Calu3 (cell line): Measurements from ENCODE around the gene RANBP2. TPM values are rescaled to one million over a fixed set of nuclear protein-coding genes. Genes with fewer than 3 reads are reported as not detected.
"Not testable (repeated sequence)": the region's sequence is repeated elsewhere in the genome, so short reads cannot be mapped to it uniquely, and the experiment has no call there.

ENCODE experiments used
- Bru-seq: library from RNA; stranded (reverse); fragments of 400-500 nt; gene quantifications from one replicate; lab custom pipeline; 2021; lab: Mats Ljungman, UMichigan
- BruChase-seq, 2 experiments: library from RNA; stranded (reverse); fragments of 400-500 nt; gene quantifications; one replicate each; lab custom pipeline; 2021; lab: Mats Ljungman, UMichigan
- BruUV-seq: library from RNA; stranded (reverse); fragments of 400-500 nt; replicated peaks from 2 replicates; lab custom pipeline; 2021; lab: Mats Ljungman, UMichigan
- CTCF ChIA-PET: fragments of 300-600 bp; sonication (Branson Sonifier 250); formaldehyde crosslinking; loops from one replicate; lab custom pipeline; 2022; ENCODE audit warnings: antibody characterized with exemption; lab: Charles Lee
- DNase-seq: peaks from one replicate; pipeline ENCODE4 v3.0.0; 2022
- H3K27ac Mint-ChIP-seq: one replicate; pipeline ENCODE4 v1.8.0; 2022; ENCODE audit warnings: mixed read lengths; ENCODE audit not compliant: unreplicated experiment
- H3K27me3 Mint-ChIP-seq: one replicate; pipeline ENCODE4 v1.8.0; 2022; ENCODE audit warnings: mixed read lengths; ENCODE audit not compliant: unreplicated experiment
- H3K36me3 Mint-ChIP-seq: one replicate; pipeline ENCODE4 v1.8.0; 2022; ENCODE audit warnings: mild to moderate bottlenecking, moderate library complexity, mixed read lengths; ENCODE audit not compliant: insufficient read depth, unreplicated experiment
- H3K4me1 Mint-ChIP-seq: one replicate; pipeline ENCODE4 v1.8.0; 2022; ENCODE audit warnings: mild to moderate bottlenecking, low read depth, mixed read lengths; ENCODE audit not compliant: unreplicated experiment
- H3K4me3 Mint-ChIP-seq: one replicate; pipeline ENCODE4 v1.8.0; 2022; ENCODE audit warnings: mild to moderate bottlenecking, low read depth, moderate library complexity, mixed read lengths; ENCODE audit not compliant: unreplicated experiment
- H3K9me3 Mint-ChIP-seq: one replicate; pipeline ENCODE4 v1.8.0; 2022; ENCODE audit warnings: low read depth, mixed read lengths; ENCODE audit not compliant: unreplicated experiment
- intact Hi-C: fragments of 100-400 bp; cut with micrococcal nuclease; formaldehyde crosslinking; loops from one replicate; pipeline ENCODE4 v1.10.0; 2022; ENCODE audit not compliant: unreplicated experiment
- long read RNA-seq: library from polyadenylated mRNA; stranded (forward); transcript quantifications from one replicate; pipeline ENCODE4 v2.0.0, GENCODE V29; 2022
- total RNA-seq: library from RNA; stranded (reverse); gene quantifications from 2 replicates; pipeline ENCODE4 v1.2.3, GENCODE V29; 2022
- TF ChIP-seq, protein P1 (sequence below): fragments of 200-600 bp; IDR thresholded peaks from one replicate; pipeline ENCODE4 v1.8.0; 2022; ENCODE audit warnings: antibody characterized with exemption; ENCODE audit not compliant: unreplicated experiment

The RANBP2 gene
- total RNA-seq, result 64.9 and 67.9 TPM in 2 replicates
- percentile 94 among the genes with signal in this experiment for Bru-seq, nascent RNA
- percentile 96 among the genes with signal in this experiment for BruChase-seq, experiment 1, labeled RNA remaining after a 6-hour chase
- percentile 96 among the genes with signal in this experiment for BruChase-seq, experiment 2, labeled RNA remaining after a 2-hour chase
- long read RNA-seq, full-length matches to known transcripts, result 2 of 11 reads
- long read RNA-seq, partial matches to known transcripts, result 7 of 11 reads
- long read RNA-seq, other reads (novel, unspliced or antisense), result 2 of 11 reads

DNA sequence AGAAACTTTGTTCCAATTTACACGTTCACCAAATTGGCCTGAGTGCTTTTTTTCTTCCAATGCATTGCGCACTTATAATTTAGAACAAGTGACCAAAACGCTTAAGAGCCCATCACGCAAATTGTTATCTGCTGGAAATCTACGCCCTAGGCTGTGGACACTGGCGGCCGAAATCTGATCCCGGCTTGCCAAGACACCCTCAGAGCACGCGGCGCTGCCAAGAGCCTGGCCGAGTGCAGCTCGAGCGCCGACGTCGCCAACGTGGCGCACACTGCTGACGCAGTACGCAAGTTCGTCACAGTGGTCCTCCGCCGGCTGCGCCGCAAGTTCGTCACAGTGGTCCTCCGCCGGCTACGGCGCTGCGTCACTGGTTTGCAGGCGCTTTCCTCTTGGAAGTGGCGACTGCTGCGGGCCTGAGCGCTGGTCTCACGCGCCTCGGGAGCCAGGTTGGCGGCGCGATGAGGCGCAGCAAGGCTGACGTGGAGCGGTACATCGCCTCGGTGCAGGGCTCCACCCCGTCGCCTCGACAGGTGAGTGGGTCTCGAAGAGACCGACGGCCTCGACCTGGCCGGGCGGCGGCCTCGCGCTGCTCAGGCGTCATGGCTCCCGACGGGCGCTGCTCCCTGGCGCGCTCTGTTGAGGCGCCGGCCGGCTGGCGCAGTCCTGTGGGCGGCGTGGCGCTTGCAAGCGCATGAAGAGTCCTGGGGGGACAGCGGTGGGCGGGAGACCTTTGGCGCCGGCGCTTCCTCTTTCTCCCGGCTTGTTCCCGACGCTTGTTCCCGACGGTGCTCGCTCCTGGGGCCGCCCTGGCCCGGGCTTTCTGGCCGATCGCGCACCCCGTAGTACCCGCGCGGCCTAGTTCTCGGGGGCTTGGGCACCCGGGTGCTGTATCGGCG, at the start of gene RANBP2:
Gene RANBP2, plus strand, starts transcription at position 334 of the 896 bp plus-strand sequence. Its CDS starts 125 bp downstream, at position 459.
- peaks cover 17% of the 10 kb centered on the region for H3K4me1 Mint-ChIP-seq
- TF ChIP-seq, protein P1, sequence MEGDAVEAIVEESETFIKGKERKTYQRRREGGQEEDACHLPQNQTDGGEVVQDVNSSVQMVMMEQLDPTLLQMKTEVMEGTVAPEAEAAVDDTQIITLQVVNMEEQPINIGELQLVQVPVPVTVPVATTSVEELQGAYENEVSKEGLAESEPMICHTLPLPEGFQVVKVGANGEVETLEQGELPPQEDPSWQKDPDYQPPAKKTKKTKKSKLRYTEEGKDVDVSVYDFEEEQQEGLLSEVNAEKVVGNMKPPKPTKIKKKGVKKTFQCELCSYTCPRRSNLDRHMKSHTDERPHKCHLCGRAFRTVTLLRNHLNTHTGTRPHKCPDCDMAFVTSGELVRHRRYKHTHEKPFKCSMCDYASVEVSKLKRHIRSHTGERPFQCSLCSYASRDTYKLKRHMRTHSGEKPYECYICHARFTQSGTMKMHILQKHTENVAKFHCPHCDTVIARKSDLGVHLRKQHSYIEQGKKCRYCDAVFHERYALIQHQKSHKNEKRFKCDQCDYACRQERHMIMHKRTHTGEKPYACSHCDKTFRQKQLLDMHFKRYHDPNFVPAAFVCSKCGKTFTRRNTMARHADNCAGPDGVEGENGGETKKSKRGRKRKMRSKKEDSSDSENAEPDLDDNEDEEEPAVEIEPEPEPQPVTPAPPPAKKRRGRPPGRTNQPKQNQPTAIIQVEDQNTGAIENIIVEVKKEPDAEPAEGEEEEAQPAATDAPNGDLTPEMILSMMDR, result no peak
- H3K36me3 Mint-ChIP-seq, result peaks cover 31% of the 10 kb centered on the region
- H3K4me3 Mint-ChIP-seq, result peak within 1 kb of the TSS; percentile 87
- H3K9me3 Mint-ChIP-seq, result no peaks in the 10 kb centered on the region
- H3K27ac Mint-ChIP-seq, result peak within 1 kb of the TSS; percentile 95
- CTCF ChIA-PET, result interaction anchor here (0.7 kb wide), 1 partner anchor 911 kb away, joined by 5 read pairs; no protein-coding TSS in a partner anchor
- intact Hi-C loops, result no loop called here
- H3K27me3 Mint-ChIP-seq, result no peaks in the 10 kb centered on the region
- BruUV-seq, result no TSS peak
- peak; percentile 93 for DNase-seq

DNA sequence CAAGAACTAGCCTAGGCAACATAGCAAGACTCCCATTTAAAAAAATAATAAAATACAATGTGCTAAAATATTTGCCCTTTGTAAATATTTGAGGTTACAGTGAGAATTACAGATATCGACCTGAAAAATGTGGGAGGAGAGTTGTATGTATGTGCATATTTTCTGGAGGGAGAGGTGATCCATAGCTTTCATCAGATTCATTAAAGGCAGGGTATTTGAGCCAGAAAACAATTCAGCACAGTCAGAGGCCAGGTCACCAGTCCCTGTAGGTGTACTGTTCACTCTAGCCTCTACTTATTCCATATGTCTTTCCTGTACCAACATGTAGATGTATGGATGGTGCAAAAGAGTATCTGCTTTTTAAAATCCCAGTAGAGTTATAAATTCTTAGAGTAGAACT, 49.0 kb upstream of the RANBP2 start:
- H3K9me3 Mint-ChIP-seq, BruUV-seq, CTCF ChIA-PET, H3K27ac Mint-ChIP-seq, intact Hi-C loops, H3K36me3 Mint-ChIP-seq, H3K4me3 Mint-ChIP-seq, DNase-seq, H3K27me3 Mint-ChIP-seq, H3K4me1 Mint-ChIP-seq: not testable (repeated sequence)

DNA sequence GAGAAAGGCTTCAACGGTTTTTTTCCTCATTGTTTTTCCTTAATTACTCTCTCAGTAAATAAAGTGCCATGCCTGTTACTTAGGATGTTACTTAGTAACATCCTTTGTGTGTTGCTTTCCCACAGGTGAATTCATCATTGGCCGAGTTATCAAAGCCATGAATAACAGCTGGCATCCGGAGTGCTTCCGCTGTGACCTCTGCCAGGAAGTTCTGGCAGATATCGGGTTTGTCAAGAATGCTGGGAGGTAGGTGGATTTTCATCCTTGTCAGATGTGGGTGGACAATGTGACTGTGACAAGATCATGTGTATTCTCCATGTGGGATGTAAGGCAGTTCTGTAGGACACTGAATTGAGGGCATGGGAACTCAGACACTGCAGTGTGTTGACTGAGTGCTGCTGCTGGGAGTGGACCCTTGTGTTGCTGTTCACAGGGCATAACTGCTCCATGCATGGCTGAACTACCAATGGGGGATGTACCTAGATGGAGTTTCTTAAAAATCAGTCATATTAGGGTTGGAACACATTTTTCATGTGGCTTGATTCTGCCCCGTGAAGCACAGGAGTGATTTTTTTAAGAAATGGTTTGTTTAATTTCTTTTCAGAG, 47.0 kb upstream of the RANBP2 start:
- CTCF ChIA-PET, H3K4me1 Mint-ChIP-seq, H3K4me3 Mint-ChIP-seq, H3K27me3 Mint-ChIP-seq, H3K27ac Mint-ChIP-seq, H3K36me3 Mint-ChIP-seq, H3K9me3 Mint-ChIP-seq, intact Hi-C loops, BruUV-seq, DNase-seq: not testable (repeated sequence)

DNA sequence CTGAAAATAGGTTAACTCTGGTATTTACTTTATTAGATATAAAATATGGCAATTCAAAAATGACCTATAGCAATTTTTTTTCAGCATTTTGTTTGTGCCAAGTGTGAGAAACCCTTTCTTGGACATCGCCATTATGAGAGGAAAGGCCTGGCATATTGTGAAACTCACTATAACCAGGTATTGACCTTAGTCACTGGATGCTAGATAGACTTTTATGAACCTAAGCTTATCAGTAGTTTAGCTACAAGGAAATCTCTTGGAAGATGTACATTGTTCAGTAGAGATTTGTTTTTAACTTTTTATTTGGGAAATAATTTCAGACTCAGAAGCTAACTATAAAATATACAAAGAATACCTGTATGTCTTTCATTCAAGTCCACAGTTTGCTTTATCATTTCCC, 42.8 kb upstream of the RANBP2 start:
- H3K36me3 Mint-ChIP-seq, DNase-seq, CTCF ChIA-PET, H3K27me3 Mint-ChIP-seq, BruUV-seq, H3K4me3 Mint-ChIP-seq, H3K27ac Mint-ChIP-seq, H3K9me3 Mint-ChIP-seq, intact Hi-C loops: not testable (repeated sequence)
- H3K4me1 Mint-ChIP-seq, result peaks cover 19% of the 10 kb centered on the region

DNA sequence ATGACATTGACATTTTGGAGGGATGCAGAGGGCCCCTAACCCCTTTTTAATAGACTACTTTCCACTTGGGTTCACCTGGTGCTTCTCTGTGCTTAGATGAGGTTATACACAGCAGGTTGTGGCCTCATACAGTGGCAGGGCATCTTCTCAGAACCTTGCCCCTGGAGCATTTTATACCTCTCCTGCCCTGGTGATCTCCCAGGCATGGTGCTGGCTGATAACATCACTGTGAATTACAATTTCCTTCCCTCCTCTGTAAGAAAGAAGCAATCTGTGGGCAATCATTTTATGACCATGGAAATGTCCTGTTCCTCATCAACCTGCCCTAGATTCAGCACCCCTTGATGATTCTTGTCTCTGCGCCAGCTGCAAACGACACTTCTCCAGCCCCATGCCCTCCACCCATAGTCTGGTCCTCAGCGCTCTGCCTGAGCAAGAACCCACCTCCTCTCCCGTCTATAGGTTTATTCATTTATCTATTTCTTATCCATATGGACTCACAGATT, 42.0 kb upstream of the RANBP2 start:
- H3K36me3 Mint-ChIP-seq, H3K9me3 Mint-ChIP-seq, H3K27ac Mint-ChIP-seq, DNase-seq, H3K4me3 Mint-ChIP-seq, H3K27me3 Mint-ChIP-seq, intact Hi-C loops, BruUV-seq, CTCF ChIA-PET: not testable (repeated sequence)
- H3K4me1 Mint-ChIP-seq, result peaks cover 19% of the 10 kb centered on the region

DNA sequence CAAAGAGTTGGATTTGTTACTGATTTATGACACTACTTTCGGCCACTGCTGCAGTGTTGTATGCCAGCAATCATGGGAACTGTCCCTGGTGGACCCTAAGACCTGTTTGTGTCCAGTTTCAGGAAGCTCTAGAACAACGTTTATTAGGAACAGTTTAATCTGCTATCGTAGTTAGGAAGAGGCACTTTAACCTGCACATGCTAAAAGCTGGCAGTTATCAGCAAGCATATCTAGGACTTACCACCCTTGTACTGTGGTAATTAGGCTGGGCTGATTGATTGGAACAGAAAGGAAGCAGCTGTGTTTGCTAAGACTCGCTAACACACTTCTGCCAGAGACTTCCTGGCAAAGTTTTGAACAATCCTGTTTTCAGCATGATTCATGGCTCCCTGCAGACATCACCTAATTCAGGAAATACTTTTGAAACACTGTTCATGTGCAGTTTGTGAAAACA, 41.1 kb upstream of the RANBP2 start:
- H3K4me3 Mint-ChIP-seq, result peak overlapping the region; percentile 36

DNA sequence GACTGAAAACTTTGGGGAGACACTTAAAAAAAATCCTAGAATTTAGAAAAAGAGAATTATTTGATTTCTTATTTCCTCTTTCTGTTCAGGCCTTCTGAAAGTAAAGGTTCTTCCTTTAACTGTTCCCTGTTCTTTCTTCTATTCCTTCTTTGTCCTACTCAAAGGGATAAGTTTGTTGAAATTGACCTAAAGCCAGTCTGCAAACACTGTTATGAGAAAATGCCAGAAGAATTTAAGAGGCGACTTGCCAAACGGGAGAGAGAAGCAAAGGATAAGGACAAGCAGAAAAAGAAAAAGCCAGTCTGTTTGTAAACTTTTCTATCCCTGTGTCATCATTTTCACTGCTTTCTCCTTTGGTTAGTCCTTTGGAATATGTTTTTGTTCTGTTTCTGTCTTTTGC, 38.5 kb upstream of the RANBP2 start:
- H3K9me3 Mint-ChIP-seq, DNase-seq, H3K36me3 Mint-ChIP-seq, BruUV-seq, intact Hi-C loops, H3K27ac Mint-ChIP-seq, H3K27me3 Mint-ChIP-seq, H3K4me3 Mint-ChIP-seq: not testable (repeated sequence)
- peaks cover 19% of the 10 kb centered on the region for H3K4me1 Mint-ChIP-seq
- CTCF ChIA-PET, result interaction anchor here (0.7 kb wide), 1 partner anchor 295 kb away, joined by 5 read pairs; no protein-coding TSS in a partner anchor

More for the DNA sequence above, 41.1 kb upstream of the RANBP2 start:
- intact Hi-C loops, H3K36me3 Mint-ChIP-seq, H3K27me3 Mint-ChIP-seq, H3K9me3 Mint-ChIP-seq, BruUV-seq: not testable (repeated sequence)
- Mint-ChIP-seq H3K27ac (peak overlapping the region; percentile 70), H3K4me1 (peaks cover 19% of the 10 kb centered on the region)
- peak; percentile 10 for DNase-seq
- CTCF ChIA-PET, result interaction anchor here (1.8 kb wide), 1 partner anchor 42 kb away, joined by 5 read pairs; no protein-coding TSS in a partner anchor
